IPS-NIHi11 (cell line): ENCODE results near the gene MYOM1.

Experiments
- DNase-seq: peaks from one replicate; pipeline ENCODE4 v3.0.0; 2012; ENCODE audit warnings: mixed read lengths, low spot score

Gene MYOM1

DNA sequence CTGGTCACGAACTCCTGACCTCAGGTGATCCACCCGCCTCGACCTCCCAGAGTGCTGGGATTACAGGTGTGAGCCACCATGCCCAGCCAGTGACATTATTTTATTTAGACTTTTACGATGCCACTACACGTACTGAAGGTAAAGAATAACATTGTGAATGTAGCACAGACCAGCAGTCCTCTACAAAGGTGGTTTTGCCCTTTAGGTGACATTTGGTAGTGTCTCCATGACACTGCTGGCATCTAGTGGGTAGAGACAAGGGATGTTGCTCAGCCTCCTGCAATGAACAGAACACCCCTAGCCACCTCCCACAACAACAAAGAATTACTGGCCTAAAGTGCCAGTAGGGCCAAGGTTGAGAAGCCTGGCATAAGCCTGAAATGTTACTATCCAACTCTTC lies 69.5 kb downstream of the MYOM1 start:
- no peak for DNase-seq

DNA sequence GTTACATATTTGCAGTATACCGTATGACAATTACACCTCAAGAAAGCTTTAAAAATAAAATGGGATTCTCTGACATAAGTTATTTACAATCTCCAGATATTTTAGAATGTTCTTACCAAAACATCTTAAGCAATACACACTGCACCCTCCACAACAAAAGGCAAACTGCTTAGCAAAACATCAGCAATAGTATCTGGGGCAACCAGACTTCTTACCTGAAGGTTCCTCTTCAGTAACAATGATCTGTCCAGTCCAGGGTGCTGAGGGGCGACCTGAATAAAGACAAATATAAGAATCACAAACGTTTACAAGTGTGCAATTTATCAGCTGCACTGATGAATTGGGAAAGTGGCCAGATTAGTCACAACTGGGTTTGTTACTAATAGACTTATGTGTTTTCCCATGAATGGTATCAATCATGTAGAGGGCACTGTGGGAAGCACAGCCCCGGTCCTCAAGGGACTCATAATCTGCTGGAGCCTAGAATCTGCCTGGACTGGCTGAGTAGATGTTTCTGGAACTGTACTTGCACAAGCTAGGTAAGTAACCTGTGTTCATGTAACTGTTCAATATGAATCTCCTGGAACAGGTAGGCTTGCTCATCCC lies 70.7 kb downstream of the MYOM1 start:
- no peak for DNase-seq

DNA sequence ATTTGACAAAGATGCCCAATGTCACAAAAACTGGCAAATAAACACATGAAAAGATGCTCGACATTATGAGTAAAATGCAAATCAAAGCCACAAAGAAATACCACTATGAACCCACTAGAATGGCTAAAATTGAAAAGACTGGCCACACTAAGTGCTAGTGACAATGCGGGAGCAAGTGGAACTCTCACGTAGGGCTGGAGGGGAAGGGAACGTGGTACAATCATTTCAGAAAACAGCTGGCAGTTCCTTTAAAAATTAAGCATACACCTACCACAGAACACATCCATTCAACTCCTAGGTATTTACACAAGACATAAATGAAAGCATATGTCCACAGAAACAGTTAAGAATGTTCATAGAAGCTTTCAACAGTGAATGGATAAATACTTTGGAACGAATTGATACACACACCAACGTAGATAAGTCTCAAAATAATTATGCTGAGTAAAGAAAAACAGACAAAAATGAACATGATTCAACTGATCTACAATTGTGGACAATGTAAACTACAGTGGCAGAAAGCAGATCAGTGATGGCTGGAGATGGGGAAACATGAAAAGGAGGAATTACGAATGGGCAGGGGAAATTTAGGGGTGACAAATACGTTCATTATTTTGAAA lies 71.7 kb downstream of the MYOM1 start:
- no peak for DNase-seq

DNA sequence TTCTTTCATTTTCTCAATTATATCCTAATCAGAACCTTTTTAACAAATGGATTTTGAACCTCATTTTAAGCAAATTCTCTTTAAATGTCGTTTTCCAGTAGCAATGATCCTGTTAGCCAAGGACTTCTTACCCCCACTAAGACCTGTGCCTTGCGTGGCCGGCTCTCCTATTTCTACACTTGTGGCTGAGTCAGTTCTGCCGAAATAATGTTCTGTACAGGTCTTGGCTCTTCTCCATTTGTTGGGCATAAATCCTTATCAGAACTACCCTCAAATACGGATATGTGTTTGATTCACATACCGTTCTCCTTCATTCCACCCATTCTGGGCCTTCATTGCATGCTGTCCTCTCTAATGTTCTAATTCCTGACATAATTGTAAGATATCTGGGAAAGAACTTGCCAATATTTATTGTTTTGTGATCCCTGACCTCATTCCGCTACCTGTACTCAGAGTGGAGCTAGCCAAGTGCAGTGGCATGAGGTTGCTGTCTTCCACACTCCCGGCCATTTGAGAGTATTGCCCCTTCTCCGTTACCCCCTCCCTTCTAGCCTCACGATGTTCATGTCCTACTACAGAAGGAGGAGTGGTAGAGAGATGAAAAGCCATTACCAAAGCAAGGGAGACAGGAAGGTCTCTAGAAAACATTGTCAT lies 78.7 kb downstream of the MYOM1 start:
- DNase-seq: no peak

DNA sequence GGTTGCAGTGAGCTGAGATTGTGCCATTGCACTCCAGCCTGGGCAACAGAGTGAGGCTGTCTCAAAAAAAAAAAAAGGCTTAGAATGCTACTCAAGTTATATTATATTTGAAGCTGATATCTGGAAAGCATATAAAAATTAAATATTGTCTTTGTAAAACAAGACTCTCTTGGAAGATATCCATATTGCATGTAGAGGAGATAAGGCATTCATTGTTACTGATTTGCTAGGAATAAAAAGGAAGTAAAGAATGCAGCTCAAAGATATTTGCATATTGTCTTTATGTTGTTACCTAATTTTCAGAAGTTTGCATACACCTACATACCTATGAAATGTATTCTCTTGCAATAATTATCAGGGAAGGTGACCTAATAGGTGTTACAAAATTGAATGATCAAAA lies 79.4 kb downstream of the MYOM1 start:
- no peak for DNase-seq

DNA sequence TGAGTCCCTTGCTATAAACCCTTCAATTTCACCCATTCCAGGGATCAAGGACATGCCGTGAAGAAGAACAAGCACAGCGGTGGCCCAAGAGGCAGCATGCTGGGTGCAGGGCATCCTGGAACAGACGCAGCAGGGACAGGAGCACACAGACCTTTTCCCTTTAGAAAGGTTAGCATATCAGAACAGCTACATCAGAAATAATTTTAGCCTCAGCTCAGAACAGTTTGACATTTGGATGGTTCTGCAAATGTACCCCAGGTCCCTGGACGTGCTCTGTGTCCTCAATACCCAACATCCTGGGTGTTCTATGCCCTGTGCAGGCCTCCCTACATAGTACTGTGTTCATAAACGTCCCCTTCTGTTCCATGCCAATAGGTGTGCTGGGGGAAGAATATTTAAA lies 80.4 kb downstream of the MYOM1 start:
- DNase-seq: no peak

DNA sequence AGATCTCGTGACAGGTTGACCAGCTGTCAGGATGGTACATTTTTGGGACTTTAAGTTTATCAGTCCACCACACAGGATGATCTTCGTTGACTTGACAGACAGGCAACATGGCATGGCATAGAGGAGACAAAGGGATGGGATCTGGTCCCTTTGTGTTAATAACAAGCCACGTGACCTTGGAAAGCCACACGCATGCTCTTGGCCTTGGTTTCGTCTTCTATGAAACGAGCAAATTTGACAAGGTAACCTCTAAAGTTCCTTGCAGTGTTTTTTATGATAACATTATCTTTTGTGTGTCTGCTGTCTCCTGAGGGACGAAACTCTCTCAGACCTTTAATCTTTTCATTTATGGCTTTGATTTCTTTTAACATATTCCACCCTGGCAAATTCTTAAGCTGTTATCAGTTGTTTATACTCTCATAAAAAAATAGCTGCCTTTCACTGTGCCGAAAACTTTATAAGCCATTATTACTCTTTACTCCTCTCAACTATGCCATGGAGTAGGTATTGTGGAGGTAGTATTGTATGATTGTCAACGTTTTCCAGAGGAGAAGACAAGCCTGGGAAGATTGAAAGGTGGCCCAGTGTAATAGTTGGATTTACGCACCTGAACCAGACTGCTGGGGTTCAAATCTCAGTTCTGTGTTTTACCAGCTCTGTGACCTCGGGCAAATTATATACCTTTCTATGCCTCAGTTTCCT lies 81.3 kb downstream of the MYOM1 start:
- DNase-seq: no peak

DNA sequence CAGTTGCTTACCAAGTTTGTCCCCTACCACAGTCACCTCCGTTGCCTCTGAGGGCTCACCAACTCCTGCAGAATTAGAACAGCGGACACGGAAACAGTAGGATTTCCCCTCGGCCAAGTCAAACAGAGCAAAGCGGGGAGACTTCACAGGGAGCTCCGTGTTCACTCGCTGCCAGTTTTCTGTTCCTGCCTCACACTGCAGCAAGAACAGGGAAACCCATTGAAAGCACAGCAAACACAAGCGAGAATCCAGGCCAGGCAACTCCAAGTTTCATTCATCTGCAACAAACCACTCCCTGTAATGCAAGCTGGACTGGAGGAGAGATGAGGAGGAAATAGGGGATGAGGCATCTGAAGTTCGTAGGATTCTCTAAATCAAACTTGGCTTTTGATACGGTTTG lies 84.2 kb downstream of the MYOM1 start:
- no peak for DNase-seq

DNA sequence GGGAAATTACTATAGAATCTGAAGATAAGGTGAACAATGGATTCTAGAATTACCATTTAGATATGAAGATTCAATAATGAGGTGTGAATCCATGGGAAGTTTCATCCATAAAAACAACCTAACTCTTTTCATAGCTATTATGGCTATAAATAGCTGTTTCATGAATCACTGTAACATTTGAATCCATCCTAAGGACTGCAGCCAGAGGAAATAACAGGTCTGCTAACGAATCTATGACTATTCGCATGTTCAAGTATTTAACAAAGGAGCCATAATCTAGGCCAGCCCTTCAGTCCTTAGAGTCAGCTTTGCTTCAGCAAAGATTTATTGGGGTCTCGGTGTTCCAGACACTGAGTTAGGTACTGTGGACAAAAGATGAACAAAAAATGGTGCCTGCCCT lies 87.1 kb downstream of the MYOM1 start:
- DNase-seq: no peak

DNA sequence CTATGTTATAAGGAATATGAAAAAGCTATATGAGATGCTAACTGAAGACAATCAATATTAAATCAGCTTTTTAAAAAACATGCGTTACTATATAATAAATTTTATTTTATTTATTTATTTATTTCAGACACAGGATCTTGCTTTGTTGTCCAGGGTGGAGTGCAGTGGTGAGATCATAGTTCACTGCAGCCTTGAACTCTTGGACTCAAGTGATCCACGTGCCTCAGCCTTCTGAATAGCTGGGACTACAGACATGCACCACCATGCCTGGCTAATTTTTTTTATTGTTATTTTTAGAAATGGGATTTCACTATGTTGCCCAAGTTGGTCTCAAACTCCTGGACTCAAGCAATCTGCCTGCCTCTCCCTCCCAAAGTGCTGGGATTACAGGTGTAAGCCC lies 89.4 kb downstream of the MYOM1 start:
- no peak for DNase-seq

DNA sequence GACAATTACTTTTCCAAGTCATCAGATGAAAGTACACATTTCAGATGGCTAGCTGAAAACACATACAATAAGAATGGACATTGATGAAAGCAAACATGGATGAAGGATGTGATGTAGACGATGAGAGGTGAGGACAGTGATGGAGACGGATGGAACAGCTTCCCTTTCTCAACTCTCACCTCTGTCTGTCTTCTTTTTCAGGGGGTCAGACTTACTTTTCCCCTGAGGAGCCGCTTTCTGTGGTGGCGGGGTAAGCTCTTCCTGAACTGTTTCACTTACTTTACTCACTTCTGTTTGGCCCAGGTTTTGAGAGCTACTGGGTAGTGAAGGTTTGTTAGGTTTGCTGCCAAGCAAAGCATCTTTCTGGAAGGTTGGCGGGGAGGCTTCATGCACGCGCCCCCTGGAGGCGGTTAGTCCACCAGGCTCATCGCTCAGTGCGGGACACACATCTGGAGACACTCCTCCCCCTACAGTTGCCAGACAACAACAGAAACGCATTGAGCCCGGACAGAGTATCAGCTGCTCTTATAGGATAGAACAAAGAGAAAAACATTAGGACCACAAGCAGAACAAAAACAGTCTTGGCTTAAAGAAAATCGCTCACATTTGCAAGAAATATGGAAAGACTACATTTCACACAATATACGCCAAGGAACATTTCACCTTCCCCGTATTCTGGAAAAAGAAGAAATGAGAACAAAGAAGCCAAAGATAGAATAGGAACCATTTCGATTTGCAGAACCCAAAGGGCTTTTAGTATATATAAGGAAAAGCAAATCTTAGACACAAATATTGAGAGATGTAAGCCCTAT lies 90.5 kb downstream of the MYOM1 start:
- DNase-seq: peak; percentile 86

DNA sequence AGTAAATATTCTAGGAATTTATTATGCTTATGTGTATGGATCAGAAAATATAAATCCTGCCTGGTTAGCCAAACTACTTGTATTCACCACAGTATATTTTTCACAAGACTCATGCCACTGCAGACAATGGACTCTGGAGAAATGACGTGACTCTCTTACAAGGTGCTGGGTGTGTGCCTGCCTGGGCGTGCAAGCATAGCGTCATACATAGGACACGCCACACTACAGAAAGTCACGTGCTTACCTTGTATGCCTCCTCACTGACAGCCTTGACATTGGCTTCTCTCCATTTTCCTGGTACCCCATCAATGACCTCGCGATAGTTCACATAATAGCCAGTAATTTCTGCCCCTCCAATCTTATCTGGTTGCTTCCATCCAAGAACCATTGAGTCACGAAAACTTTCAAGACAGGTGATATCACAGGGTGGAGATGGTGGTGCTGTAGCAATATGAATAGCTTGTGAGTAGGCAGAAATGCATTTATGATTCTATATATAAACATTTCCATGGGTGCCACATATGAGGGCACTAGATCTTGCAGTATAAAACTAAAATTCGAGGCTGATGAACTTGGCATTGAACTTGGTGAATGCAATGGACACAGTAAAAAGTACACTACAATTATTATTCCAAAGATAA lies 93.2 kb downstream of the MYOM1 start:
- DNase-seq: no peak

DNA sequence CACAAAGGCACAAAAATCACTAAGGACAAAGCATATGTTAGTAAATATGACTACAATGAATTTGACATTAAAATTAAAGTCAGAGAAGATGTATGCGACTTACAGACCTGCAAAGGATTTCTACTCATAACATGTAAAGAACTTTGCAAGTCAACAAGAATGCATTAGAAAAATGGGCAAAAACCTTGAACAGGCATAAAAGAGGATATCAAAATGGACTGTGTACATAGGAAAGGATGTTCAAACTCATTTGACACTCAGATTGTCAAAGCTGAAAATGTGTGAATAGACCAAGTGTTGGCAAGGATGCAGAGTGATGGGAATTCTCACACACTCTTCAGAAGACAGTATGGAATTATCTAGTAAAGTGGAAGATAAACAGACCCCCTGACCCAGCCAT lies 94.9 kb downstream of the MYOM1 start:
- no peak for DNase-seq

DNA sequence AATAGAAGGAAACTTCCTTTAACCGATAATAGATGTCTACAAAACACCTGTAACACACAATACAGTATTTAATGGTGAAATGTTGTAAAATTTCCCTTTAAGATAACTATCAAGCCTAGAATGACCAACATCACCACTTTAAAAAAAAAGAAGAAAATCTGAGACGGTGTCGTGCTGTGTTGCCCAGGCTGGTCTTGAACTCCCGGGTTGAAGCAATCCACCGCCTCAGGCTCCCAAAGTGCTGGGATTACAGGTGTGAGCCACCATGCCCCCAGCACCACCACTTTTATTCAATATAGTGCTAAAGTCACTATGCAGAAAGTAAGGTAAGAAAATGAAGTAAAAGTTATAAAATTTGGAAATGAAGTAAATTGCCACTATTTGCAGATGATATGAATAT lies 96.9 kb downstream of the MYOM1 start:
- DNase-seq: no peak

DNA sequence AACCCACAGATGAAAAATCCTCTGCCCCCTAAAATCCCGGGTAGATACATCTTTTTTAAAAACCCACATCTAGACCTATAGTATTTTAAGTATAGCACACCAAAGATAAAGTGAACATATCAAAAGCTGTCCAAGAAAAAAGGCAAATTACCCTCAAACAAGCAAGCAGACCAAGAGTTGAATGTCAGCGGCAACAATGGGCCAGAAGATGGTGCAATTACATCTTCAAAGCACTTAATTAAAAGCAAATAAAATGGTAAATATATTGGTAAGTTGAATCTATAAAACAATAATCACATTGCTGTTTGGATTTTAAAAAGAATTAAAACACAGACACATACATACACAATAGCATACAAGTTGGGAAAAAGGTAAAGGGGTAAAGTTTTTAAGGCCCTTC lies 98.5 kb downstream of the MYOM1 start:
- DNase-seq: no peak

DNA sequence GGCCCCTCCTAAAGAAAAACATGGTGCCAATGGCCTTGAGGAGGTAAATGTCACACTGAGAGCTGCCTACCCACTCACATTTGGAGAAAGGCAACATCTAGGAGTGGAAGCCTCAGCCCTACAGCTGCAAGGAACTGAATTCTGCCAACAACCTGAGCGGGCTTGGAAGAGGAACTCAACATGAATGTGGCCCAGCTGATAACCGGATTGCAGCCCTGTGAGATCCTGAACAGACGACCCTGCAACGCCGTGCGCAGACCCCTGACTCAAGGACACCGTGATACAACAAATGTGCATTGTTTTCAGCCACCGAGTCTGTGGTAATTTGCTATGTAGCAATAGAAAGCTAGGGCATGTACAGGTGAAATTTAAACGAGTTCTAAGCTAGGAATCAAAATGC lies 99.4 kb downstream of the MYOM1 start:
- DNase-seq: no peak

DNA sequence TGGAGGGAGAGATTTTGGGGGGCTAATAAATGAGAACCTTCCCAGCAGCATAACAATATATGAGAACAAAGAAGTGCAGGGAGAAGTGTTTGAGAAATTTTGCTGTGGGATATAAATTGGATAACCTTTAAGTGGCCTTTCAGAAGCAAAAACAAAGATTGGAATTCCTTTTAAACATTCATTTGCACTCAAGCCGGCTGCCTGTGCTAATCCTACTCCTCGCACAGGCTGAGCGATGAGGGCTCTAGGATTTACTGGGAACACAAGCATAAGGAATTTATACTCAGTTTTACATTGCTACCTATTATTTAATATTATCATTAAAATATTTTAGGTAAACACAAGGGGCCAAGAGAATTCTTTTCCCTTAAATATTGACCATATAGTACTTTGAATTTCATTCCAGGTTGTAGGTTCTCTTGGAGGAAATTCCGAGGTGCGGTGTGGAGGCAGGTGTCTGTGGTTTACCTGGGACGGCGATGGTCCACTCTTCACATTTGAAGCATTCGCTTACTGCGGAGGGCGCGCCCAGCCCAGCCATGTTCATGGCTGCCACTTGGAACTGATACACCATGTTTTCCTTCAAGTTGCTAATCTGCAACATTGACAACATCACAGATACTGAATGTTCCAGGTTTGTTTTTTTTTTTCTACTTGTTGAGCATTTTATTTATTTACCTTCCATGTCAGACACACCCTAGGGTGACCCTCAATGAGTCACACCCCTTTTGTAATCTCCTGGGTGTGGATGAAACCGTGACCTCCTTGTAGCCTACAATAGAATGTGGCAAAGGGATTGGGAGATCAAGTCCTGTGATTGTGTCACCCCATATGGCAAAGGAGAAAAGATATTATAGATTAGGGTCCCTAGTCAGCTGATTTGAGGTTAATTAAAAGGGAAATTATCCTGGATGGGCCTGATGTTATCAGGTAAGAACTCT lies 100.1 kb downstream of the MYOM1 start:
- no peak for DNase-seq

DNA sequence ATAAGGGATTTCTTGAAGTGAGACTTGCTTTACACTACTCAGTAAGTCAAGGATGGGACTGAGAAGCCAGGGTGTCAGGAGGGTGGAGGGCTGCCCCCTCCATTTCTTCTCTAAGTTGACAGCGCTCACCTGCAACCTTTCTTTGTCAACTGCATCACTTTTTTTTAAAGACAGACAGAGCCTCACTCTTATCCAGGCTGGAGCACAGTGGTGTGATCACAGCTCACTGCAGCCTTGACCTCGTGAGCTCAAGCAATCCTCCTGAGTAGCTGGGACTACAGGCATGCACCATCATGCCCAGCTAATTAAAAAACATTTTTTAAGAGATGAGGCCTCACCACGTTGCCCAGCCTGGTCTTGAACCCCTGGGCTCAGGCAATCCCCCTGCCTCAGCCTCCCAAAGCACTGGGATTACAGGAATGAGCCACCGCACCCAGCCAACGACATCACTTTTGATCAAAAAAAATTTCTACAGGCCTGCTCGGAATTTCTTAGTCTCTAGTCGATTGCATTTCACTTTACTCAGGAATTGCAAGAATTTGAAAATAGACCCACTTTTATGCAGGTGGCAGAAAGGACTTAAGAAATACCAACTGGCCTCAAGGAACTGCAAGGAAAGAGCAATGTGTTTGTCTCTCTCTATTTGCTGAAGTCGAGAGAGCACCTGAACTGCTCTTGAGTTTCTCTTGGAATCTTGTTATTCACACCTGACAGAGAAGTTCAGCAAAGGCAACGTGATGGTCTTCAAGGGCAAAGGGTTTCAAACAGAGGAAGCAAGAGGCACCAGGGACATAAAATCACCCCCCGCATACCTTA lies 101.4 kb downstream of the MYOM1 start:
- no peak for DNase-seq

DNA sequence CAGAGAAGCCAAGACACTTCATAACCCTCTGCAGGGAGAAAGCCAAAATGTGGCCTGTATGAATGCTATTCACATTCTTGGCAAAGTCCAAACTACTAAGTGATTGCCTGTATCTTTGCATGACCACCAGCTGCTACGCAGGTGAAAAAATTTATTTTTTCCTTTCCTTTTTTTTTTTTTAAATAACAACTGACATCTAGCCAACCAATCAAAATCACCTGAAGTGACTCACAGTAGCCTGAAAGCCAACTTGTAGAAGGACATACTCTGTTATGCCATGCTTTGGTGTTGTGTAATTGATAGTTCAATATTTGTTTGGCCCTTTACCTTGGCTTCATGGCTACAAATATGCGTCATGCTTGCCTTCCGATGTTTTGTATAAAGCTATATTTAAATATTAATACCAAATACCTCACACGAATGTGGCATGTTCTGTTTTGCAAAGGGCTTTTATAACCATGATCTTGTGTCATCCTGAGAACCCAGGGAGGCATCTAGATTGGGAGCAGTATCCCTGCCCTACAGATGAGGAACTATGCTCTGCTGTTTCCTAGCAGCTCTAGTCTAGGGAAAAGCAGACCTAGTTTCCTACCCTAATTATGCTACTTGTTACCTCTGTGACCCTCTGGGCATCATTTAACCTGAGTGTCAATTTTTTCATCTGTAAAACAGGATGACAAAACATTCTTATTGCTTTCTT lies 102.1 kb downstream of the MYOM1 start:
- no peak for DNase-seq
